Activated gamma-delta T cell treated with anti-CD3 and anti-CD28 coated beads, Interleukin-2, amount 50 U/mL, for 16 hours (primary cell): Measurements from ENCODE around the gene SND1.

Experiments
- DNase-seq: peaks from one replicate; pipeline ENCODE4 v3.0.0-alpha.2; 2020; ENCODE audit warnings: low read depth

The SND1 gene

GRCh38 chr7:127873151-127873550 is 221.2 kb downstream of the SND1 start:
- DNase-seq: no peak

GRCh38 chr7:127873715-127874636 is 222.0 kb downstream of the SND1 start:
- no peak for DNase-seq

GRCh38 chr7:127874951-127875608 is 223.1 kb downstream of the SND1 start:
- DNase-seq: no peak

GRCh38 chr7:127876393-127876792 is 224.4 kb downstream of the SND1 start:
- no peak for DNase-seq

- no peak for DNase-seq
Measured at GRCh38 chr7:127877951-127878350, 226.0 kb downstream of the SND1 start.

GRCh38 chr7:127878791-127879190 is 226.8 kb downstream of the SND1 start:
- DNase-seq: no peak

- no peak for DNase-seq
Measured at GRCh38 chr7:127879436-127879835, 227.4 kb downstream of the SND1 start.

- no peak for DNase-seq
Measured at GRCh38 chr7:127879942-127880341, 227.9 kb downstream of the SND1 start.

GRCh38 chr7:127880454-127880853 is 228.5 kb downstream of the SND1 start:
- no peak for DNase-seq

- DNase-seq: no peak
Measured at GRCh38 chr7:127881564-127881963, 229.6 kb downstream of the SND1 start.

- no peak for DNase-seq
Measured at GRCh38 chr7:127882313-127882920, 230.4 kb downstream of the SND1 start.

GRCh38 chr7:127884066-127884559 is 232.1 kb downstream of the SND1 start:
- no peak for DNase-seq

- no peak for DNase-seq
Measured at GRCh38 chr7:127885222-127885772, 233.3 kb downstream of the SND1 start.

GRCh38 chr7:127885843-127886242 is 233.8 kb downstream of the SND1 start:
- no peak for DNase-seq

- DNase-seq: no peak
Measured at GRCh38 chr7:127886248-127886647, 234.3 kb downstream of the SND1 start.

GRCh38 chr7:127887096-127887495 is 235.1 kb downstream of the SND1 start:
- no peak for DNase-seq

GRCh38 chr7:127887631-127888030 is 235.6 kb downstream of the SND1 start:
- no peak for DNase-seq

- DNase-seq: no peak
Measured at GRCh38 chr7:127888411-127888810, 236.4 kb downstream of the SND1 start.

GRCh38 chr7:127888825-127889224 is 236.8 kb downstream of the SND1 start:
- DNase-seq: no peak

- no peak for DNase-seq
Measured at GRCh38 chr7:127889677-127890076, 237.7 kb downstream of the SND1 start.

GRCh38 chr7:127890726-127891125 is 238.7 kb downstream of the SND1 start:
- DNase-seq: no peak

- DNase-seq: no peak
Measured at GRCh38 chr7:127891144-127891543, 239.2 kb downstream of the SND1 start.
